GM23248 (cell line): ENCODE results near the gene KCTD10. TPM values are rescaled to one million over a fixed set of nuclear protein-coding genes. Genes with fewer than 3 reads are reported as not detected.
"Not testable (repeated sequence)": the region's sequence is repeated elsewhere in the genome, so short reads cannot be mapped to it uniquely, and the experiment has no call there.

ENCODE experiments used
- DNase-seq: peaks from one replicate; pipeline ENCODE4 v3.0.0-alpha.2; 2015
- H2AFZ ChIP-seq: fragments of 200-600 bp; sonication (generic); 2 replicates; pipeline ENCODE4 v1.6.1; 2016; ENCODE audit warnings: antibody characterized with exemption
- H3F3A ChIP-seq: fragments of 200-600 bp; sonication (generic); 2 replicates; pipeline ENCODE4 v1.6.1; 2016; ENCODE audit warnings: mild to moderate bottlenecking, antibody characterized with exemption, mixed run types; ENCODE audit not compliant: insufficient read depth
- H3K27ac ChIP-seq: fragments of 200-600 bp; sonication (generic); 2 replicates; pipeline ENCODE4 v1.5.1; 2016; ENCODE audit warnings: mild to moderate bottlenecking
- H3K27me3 ChIP-seq: fragments of 200-600 bp; sonication (generic); replicated peaks from 2 replicates; pipeline ENCODE4 v1.6.1; 2016; ENCODE audit warnings: mild to moderate bottlenecking; ENCODE audit not compliant: insufficient read depth
- H3K36me3 ChIP-seq: fragments of 200-600 bp; sonication (generic); 2 replicates; pipeline ENCODE4 v1.6.1; 2016; ENCODE audit warnings: low read depth, mild to moderate bottlenecking
- H3K4me1 ChIP-seq: fragments of 200-600 bp; sonication (generic); 2 replicates; pipeline ENCODE4 v1.6.1; 2016; ENCODE audit warnings: mild to moderate bottlenecking; ENCODE audit not compliant: insufficient read depth
- H3K4me2 ChIP-seq: fragments of 200-600 bp; sonication (generic); one replicate; pipeline ENCODE4 v1.6.1; 2016; ENCODE audit warnings: mild to moderate bottlenecking; ENCODE audit not compliant: unreplicated experiment
- H3K4me3 ChIP-seq: fragments of 200-600 bp; sonication (generic); 2 replicates; pipeline ENCODE4 v1.5.1; 2016; ENCODE audit warnings: mild to moderate bottlenecking
- H3K79me2 ChIP-seq: fragments of 200-600 bp; sonication (generic); 2 replicates; pipeline ENCODE4 v1.6.1; 2016; ENCODE audit warnings: mild to moderate bottlenecking; ENCODE audit not compliant: insufficient read depth
- H3K9ac ChIP-seq: fragments of 200-600 bp; sonication (generic); 2 replicates; pipeline ENCODE4 v1.6.1; 2016; ENCODE audit warnings: mild to moderate bottlenecking
- H3K9me2 ChIP-seq: fragments of 200-600 bp; sonication (generic); 2 replicates; pipeline ENCODE4 v1.6.1; 2016; ENCODE audit warnings: mixed run types, mild to moderate bottlenecking, moderate library complexity; ENCODE audit not compliant: insufficient read depth
- H3K9me3 ChIP-seq: fragments of 200-600 bp; sonication (generic); one replicate; pipeline ENCODE4 v1.6.1; 2017; ENCODE audit warnings: low read depth
- H4K20me1 ChIP-seq: fragments of 200-600 bp; sonication (generic); 2 replicates; pipeline ENCODE4 v1.6.0; 2016; ENCODE audit not compliant: insufficient read depth
- EZH2 ChIP-seq: fragments of 200-600 bp; sonication (generic); IDR thresholded peaks from 2 replicates; pipeline ENCODE4 v1.6.1; 2018; ENCODE audit warnings: antibody characterized with exemption, mild to moderate bottlenecking; ENCODE audit not compliant: insufficient read depth, poor library complexity, severe bottlenecking
- EZH2phosphoT487 ChIP-seq: fragments of 200-600 bp; sonication (generic); IDR thresholded peaks from 2 replicates; pipeline ENCODE4 v1.6.1; 2018; ENCODE audit warnings: antibody characterized with exemption, moderate library complexity, mild to moderate bottlenecking, low read depth; ENCODE audit not compliant: insufficient read depth
- WGBS, 2 experiments: methylation state at CpG; one replicate each; pipeline ENCODE4 v1.1.6; 2015 to 2017; ENCODE audit warnings: low lambda C conversion rate in 2 of 2, low coverage in 1 of 2; ENCODE audit errors: missing lambda C conversion rate in 2 of 2; 5-methylcytosine and 5-hydroxymethylcytosine counted together
- in situ Hi-C: fragments of 300-500 bp; cut with MboI; formaldehyde crosslinking; loops from 2 replicates; pipeline ENCODE4 v1.15.0; 2020
- polyA plus RNA-seq: library from polyadenylated mRNA; unstranded; fragments of >200 nt; fragmentation: Nextera tagmentation; extraction: Ambion mirVana; gene quantifications from 2 replicates; pipeline ENCODE4 v1.2.1, GENCODE V29; 2016
- total RNA-seq: library from RNA; depleted of rRNA; stranded (reverse); fragments of >200 nt; shearing (Covaris generic); gene quantifications from 2 replicates; pipeline ENCODE4 v1.2.3, GENCODE V29; 2014

Gene KCTD10
- total and polyA plus RNA-seq, 2 experiments from 2014 or later: 81.1 to 117 TPM

DNA sequence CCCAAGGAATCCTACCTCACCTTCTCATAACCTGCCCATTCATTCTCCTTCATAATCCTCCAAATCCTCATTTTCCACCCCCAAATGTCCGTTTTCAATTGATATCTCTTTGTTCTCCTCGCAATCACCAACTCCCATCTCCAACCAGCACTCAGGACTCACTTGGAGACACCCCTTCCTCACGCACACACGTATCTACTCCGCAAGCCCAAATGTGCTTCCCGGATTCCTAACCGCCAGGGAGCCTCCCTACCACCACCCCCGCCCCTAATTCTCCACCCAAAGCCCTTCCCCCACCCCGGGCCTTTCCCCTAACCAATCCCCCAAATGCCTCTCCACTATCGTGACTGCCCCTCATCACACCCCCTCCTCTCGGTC is 304 bp downstream of the KCTD10 start:
- Histone ChIP-seq H3K4me1 (peaks cover 35% of the 10 kb centered on the region), H3K9me2 (no peaks in the 10 kb centered on the region), H3K79me2 (peaks cover 99% of the 10 kb centered on the region), H4K20me1 (no peaks in the 10 kb centered on the region), H3K4me2 (peak overlapping the region; percentile 89), H3K4me3 (peak overlapping the region; percentile 95), H3K9me3 (no peaks in the 10 kb centered on the region), H3K27me3 (no peaks in the 10 kb centered on the region), H2AFZ (peak overlapping the region; percentile 92), H3K36me3 (no peaks in the 10 kb centered on the region; the same call in 1 of the 2 replicates), H3K9ac (peak overlapping the region; percentile 97), H3K27ac (peak overlapping the region; percentile 93), H3F3A (0 out of 2 replicates have a peak, but pooled peaks cover 10% of the 10 kb centered on the region)
- 0 to 2% methylated on average over 9 to 11 of the region's 11 CpGs for WGBS, 2 experiments
- in situ Hi-C loops: loop anchor here (5.0 kb wide), 1 partner anchor 44 kb away; no protein-coding TSS in a partner anchor
- DNase-seq: peak; percentile 31
- TF ChIP-seq EZH2phosphoT487: no peak
- no peak for TF ChIP-seq EZH2

- H3K9me3 ChIP-seq: no peaks in the 10 kb centered on the region
- H3K27me3 ChIP-seq: no peaks in the 10 kb centered on the region
- TF ChIP-seq EZH2: no peak
- no peak for TF ChIP-seq EZH2phosphoT487
- no peaks in the 10 kb centered on the region for H3K9me2 ChIP-seq
- H3K36me3 ChIP-seq: peaks cover 3% of the 10 kb centered on the region; the same call in 1 of the 2 replicates
- H2AFZ ChIP-seq: no peak overlapping the region
- no peaks in the 10 kb centered on the region for H4K20me1 ChIP-seq
- H3K79me2 ChIP-seq: peaks cover 99% of the 10 kb centered on the region
- peak; percentile 63 for DNase-seq
- peak overlapping the region; percentile 89 for H3K4me2 ChIP-seq
- 0 out of 2 replicates have a peak, but pooled peaks cover 10% of the 10 kb centered on the region for H3F3A ChIP-seq
- H3K4me3 ChIP-seq: peak overlapping the region; percentile 95
- peak overlapping the region; percentile 97 for H3K9ac ChIP-seq
- in situ Hi-C loops: loop anchor here (5.0 kb wide), 1 partner anchor 44 kb away; no protein-coding TSS in a partner anchor
- H3K4me1 ChIP-seq: peaks cover 38% of the 10 kb centered on the region
- WGBS, 2 experiments: 0 to 3% methylated on average over 19 of the region's 19 CpGs
- H3K27ac ChIP-seq: peak overlapping the region; percentile 93
Observed at GRCh38 chr12:109475993-109476806, 900 bp downstream of the KCTD10 start.

DNA sequence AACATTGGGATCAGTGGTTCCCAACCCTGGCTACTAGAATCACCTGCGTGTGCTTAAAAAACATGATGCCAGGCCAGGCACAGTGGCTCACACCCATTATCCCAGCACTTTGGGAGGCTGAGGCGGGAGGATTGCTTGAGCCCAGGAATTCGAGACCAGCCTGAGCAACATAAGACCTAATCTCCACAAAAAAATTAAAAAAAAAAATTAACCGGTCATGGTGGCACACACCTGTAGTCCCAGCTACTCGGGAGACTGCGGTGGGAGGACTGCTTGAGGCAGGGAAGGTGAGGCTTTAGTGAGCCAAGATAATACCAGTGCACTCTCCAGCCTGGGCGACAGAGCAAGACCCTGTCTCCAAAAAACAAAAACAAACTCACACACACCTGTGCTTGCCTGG is 2.0 kb downstream of the KCTD10 start:
- TF ChIP-seq EZH2 (no peak), EZH2phosphoT487 (no peak)
- in situ Hi-C loops: loop anchor here (5.0 kb wide), 1 partner anchor 43 kb away; no protein-coding TSS in a partner anchor
- Histone ChIP-seq H4K20me1 (no peaks in the 10 kb centered on the region), H3K9me3 (no peaks in the 10 kb centered on the region), H3K27ac (no peak overlapping the region), H3K36me3 (peaks cover 7% of the 10 kb centered on the region; the same call in 1 of the 2 replicates), H3K4me3 (peak overlapping the region; percentile 95), H3K9ac (peak overlapping the region; percentile 97), H3K27me3 (no peaks in the 10 kb centered on the region), H2AFZ (no peak overlapping the region), H3K9me2 (no peaks in the 10 kb centered on the region), H3K79me2 (peaks cover 99% of the 10 kb centered on the region), H3K4me2 (peak overlapping the region; percentile 89), H3F3A (0 out of 2 replicates have a peak, but pooled peaks cover 10% of the 10 kb centered on the region), H3K4me1 (peaks cover 44% of the 10 kb centered on the region)
- WGBS, 2 experiments: 76 to 81% methylated on average over 7 of the region's 7 CpGs
- no peak for DNase-seq

GRCh38 chr12:109473526-109474270 is 3.4 kb downstream of the KCTD10 start:
- Histone ChIP-seq H3K36me3 (peaks cover 15% of the 10 kb centered on the region), H3F3A (0 out of 2 replicates have a peak, but pooled peaks cover 13% of the 10 kb centered on the region), H3K4me1 (peaks cover 50% of the 10 kb centered on the region), H3K79me2 (peaks cover 99% of the 10 kb centered on the region)
- DNase-seq, H3K27ac ChIP-seq, H3K9me2 ChIP-seq, H2AFZ ChIP-seq, H3K9me3 ChIP-seq, in situ Hi-C loops, H3K9ac ChIP-seq, H4K20me1 ChIP-seq, H3K27me3 ChIP-seq, H3K4me3 ChIP-seq, H3K4me2 ChIP-seq: not testable (repeated sequence)
- 88 to 94% methylated on average over 16 of the region's 16 CpGs for WGBS, 2 experiments
